HG02884 (cell line): ENCODE data around the gene OR14A16.

Experiments used
- ATAC-seq: cut with Tn5 transposase; IDR thresholded peaks from one replicate; pipeline ENCODE4 v1.9.1; 2021; ENCODE audit warnings: mild to moderate bottlenecking, moderate library complexity; ENCODE audit not compliant: unreplicated experiment

The OR14A16 gene, protein sequence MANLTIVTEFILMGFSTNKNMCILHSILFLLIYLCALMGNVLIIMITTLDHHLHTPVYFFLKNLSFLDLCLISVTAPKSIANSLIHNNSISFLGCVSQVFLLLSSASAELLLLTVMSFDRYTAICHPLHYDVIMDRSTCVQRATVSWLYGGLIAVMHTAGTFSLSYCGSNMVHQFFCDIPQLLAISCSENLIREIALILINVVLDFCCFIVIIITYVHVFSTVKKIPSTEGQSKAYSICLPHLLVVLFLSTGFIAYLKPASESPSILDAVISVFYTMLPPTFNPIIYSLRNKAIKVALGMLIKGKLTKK

DNA sequence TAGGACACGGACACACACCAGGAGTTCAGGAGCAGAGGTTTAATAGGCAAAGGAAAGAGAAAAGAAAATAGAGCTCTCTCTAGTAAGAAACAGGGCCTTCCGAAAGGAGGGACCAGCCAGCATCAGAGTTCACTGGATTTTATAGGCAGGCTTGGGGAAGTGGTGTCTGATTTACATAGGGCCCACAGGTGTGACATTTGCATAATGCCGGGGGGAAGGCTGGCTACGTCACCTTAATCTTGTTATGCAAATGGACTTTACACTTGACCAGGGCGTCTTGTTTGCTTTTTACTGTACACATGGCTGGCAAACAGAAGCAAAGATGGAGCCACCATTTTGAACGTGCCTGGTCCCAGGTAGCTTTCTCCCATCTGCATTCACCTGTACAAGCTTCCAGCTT, at the start of gene OR14A16:
OR14A16 (minus strand) TSS at position 97 of the 400 bp plus-strand sequence. CDS start 8,390 bp downstream, outside the sequence.
- no peak for ATAC-seq

DNA sequence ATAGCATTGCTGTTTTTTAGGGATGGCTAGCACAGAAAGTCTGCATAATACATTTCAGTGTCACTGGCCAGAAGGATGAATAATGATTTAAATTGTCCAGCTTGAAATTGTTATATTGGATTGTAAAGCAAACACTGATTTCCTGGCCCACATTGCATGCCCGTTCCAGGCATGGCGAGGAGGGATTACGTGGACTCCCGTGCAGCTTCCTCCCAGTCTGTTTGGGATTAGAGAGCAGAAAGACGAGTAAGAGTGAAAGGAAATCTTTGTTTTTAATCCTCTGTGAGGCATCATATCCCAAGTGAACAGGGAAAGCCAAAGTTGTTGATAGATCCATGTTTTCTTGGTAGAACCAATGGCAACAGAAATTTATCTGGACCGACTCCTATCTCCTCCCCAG, 41.5 kb upstream of the OR14A16 start:
- no peak for ATAC-seq

- ATAC-seq = no peak
Observed at GRCh38 chr1:247864644-247865043, 40.7 kb upstream of the OR14A16 start.

DNA sequence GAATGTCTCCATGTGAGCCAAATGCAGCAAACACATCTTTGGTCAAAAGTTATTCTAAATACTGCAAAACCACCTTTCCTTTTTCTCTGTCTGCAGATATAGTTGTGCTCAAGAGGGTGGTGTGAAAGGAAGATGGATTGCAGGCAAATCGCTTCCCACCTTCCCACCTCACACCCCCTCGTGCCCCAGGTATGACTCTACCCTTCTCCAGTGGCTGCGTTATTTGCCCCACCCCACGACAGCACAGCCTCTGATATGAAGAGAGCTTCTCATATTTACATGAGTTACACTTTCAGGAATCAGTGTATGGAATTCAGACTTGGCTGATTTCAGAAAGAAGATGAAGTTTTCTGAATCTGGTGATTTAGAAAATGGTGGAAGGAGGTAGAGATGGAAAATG, 38.8 kb upstream of the OR14A16 start:
- ATAC-seq = no peak

GRCh38 chr1:247857985-247858619, 34.2 kb upstream of the OR14A16 start:
- ATAC-seq = no peak

DNA sequence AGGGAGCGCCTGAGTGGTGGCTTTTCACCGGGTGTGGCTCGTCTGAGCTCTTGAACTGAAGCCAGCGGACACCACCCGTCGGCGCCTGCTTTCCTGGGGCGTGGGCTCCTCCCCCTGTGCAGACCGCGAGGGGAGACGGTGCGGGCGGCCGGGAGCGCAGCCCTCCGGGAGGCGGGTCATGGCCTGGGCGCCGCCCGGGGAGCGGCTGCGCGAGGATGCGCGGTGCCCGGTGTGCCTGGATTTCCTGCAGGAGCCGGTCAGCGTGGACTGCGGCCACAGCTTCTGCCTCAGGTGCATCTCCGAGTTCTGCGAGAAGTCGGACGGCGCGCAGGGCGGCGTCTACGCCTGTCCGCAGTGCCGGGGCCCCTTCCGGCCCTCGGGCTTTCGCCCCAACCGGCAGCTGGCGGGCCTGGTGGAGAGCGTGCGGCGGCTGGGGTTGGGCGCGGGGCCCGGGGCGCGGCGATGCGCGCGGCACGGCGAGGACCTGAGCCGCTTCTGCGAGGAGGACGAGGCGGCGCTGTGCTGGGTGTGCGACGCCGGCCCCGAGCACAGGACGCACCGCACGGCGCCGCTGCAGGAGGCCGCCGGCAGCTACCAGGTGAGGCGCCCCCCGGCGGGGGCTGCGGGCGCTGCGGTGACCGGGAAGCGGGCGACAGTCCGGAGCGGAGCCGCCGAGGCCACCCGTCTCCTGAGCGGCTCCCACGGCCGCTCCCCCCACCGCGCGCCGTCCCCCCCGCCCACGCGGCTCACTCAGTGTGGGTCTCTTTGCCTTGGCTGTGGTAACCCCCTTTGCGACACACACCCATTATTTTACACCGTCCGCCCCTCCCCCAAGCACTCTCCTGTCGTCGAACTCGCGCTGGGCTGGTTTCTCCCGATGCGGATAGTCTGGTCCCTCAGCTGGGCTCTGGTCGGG, 33.4 kb upstream of the OR14A16 start, which contains the start of gene TRIM58:
TRIM58 (plus strand) TSS at position 119 of the 916 bp plus-strand sequence; CDS start at position 179, 60 bp downstream.
- peak; percentile 67 for ATAC-seq

DNA sequence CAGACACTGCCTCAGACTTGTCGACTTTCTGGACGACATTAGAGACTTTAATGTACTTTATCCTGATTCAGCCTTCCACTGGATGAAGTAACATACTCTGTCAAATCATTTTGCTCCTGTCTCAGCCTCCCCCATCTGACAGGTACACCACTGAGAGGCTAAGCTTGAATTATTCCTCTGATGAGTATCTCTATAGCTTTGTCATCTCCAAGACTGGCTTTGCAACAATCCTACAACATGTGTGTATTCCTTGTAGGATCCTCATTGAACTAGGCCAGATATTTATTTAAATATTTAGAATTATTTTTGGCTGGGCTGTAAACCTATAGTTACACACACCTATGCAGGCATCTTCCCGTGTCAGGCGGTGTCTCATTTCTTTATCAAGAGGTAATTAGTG, 32.0 kb upstream of the OR14A16 start:
- ATAC-seq = no peak

DNA sequence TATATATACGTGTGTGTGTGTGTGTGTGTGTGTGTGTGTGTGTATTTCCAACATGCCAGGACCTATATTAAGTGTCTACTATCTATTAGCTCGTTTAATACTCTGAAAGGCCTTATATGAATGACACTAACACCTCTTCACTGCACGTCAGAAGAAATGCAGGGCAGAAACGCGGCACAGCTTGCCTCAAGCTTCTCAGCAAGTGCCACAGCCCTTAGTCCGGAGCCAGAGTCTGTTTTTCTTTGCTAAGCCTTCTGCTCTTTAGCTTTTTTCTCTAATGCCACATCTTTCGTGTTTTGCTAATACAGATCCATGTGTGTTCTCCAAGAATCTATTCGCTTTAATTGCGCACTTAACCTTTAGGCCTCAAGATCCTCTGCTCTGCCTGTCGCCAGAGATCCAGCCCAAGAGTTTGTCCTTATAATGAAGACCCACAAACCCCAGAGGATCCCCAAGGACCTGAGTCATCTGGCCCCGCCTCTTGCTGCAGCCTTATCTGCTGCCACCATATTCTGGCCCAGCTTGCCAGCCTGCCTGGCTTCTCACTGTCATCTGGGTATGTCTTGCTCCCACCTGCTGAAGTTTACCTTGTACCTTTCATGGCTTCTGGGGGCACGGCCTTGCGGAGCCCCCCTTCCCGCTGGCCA, 31.1 kb upstream of the OR14A16 start:
- no peak for ATAC-seq

- ATAC-seq = no peak
Observed at GRCh38 chr1:247849616-247850015, 25.7 kb upstream of the OR14A16 start.

GRCh38 chr1:247848346-247848745, 24.4 kb upstream of the OR14A16 start:
- ATAC-seq = no peak

- no peak for ATAC-seq
Observed at GRCh38 chr1:247845693-247846017, 21.7 kb upstream of the OR14A16 start.

DNA sequence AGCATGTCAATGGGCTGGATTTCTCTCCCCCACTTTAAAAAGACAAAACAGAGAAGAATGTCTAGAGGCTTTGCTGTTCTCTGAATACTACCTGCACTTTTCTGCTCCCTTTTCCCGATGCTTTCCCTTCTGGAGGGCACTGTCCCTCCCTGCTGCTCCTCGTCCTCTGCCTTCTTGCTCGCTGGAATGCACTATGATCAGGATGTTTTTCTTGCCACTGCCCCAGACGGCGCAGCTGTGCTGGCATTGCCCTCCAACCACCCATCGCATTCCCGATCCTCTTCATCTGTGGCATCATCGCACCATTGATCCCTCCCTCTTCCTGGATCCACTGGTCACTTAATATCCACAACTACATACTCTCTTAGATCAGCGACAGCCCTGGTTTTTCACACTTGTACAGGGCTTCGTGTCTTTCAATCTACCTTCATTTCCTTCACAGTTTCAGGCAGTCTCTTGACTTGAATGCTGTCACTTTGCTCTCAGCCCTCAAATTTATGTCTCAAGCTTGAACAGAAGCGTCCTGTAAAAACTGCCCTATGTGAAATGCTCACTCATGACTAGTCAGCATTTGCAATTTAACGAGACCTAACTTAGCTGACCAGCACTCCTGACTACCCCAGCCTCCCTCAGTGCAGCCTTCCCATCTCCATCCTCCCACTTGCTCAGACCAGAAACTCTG, 21.2 kb upstream of the OR14A16 start:
- no peak for ATAC-seq

DNA sequence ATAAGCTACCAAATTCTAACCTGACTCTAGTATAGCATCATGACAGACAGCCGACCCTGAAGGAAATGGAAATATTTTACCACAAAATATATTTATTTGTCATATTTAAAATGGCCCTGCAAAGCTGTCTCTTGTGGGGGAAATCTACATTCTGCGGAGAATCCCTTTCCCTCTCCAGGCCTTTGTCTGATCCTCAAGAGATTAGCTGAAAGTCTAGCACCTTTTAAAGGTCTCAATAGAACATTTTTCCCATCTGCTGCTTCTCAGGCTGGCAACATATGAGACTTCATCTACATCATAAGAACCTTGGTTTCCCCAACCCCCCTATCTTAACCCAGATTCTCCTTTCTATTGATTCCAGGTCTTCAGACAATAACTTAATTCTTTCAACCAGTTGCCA, 19.5 kb upstream of the OR14A16 start:
- ATAC-seq = no peak

- no peak for ATAC-seq
Observed at GRCh38 chr1:247841796-247842195, 17.9 kb upstream of the OR14A16 start, which contains the start of gene OR11L1. OR11L1 (minus strand) TSS chr1:247841896; CDS start chr1:247841896, 0 bp downstream.

DNA sequence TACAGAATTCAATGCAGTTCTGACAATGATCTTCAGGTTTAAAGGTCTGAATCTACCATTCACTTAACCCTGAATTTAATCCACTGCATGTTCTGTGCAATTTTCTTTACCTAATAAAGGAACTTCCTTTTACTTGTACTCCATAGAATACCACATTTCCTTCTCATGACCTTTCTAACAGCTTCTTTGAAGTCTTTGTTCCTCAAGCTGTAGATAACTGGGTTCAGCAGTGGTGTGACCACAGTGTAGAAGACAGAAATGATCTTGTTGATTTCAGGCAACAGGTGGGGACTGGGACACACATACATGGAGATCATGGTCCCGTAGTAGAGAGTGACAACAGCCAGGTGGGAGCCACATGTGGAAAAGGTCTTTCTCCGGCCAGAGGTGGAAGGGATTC, 16.9 kb upstream of the OR14A16 start:
- no peak for ATAC-seq

GRCh38 chr1:247833601-247834000, 9.7 kb upstream of the OR14A16 start:
- no peak for ATAC-seq

DNA sequence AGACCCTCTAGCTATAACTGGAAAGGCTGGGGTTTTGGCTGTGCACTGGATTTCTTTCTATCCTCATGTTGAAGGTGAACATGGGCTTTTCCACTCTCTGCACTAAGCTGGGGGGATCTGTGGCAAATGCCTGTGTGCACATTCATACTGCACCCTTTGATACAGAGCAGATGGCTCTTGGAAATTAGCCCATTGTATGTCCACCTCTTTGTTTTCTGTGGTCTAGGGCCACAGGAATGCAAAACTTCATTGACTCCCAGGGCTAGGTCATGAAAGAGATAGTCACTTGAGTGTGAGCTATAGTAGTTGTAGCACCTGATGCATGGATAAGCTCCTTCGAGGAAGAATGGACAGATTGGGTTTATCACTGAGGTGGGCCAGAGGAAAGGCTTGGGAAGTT, 5.7 kb upstream of the OR14A16 start:
- no peak for ATAC-seq

GRCh38 chr1:247825362-247825761, 1.4 kb upstream of the OR14A16 start:
- no peak for ATAC-seq

GRCh38 chr1:247822060-247822459, 1.9 kb downstream of the OR14A16 start:
- no peak for ATAC-seq

DNA sequence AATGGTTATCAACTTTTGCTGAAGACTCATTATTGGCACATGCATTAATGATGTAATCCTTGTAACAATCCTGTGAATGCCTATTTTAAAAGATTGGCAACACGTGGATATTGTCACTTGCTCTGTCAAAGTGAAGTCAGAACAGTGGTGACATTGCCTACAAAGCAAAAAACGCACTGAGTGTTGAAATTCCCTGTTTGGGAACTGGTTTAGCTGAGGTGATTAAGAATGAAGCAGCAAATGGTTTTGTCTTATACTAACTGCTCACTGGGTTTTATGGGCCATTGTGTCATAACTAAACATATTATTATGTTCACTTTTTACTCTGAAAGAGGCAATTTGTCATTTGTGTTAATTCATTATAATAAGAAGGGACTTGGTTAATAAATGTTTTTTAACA, 11.3 kb downstream of the OR14A16 start:
- no peak for ATAC-seq
